Central memory CD8-positive, alpha-beta T cell (primary cell): ENCODE data around the gene OR9K2.
"Not testable (repeated sequence)": the region's sequence is repeated elsewhere in the genome, so short reads cannot be mapped to it uniquely, and the experiment has no call there.

ENCODE experiments used
- ATAC-seq: fragments of 150-1000 bp; cut with Tn5 transposase; replicated peaks from 2 replicates; pipeline ENCODE4 v1.10.0; 2022; ENCODE audit warnings: mild to moderate bottlenecking, moderate FRiP score, moderate number of reproducible peaks; ENCODE audit not compliant: poor library complexity, severe bottlenecking; ENCODE audit errors: extremely low read depth
- DNase-seq, 2 donors: peaks; one replicate each; pipeline ENCODE4 v3.0.0; 2021; ENCODE audit warnings: low spot score in 2 of 2
- H3K27ac Mint-ChIP-seq: one replicate; pipeline ENCODE4 v1.8.0; 2022; ENCODE audit warnings: low read depth, mild to moderate bottlenecking, moderate library complexity, mixed read lengths
- H3K27me3 Mint-ChIP-seq: one replicate; pipeline ENCODE4 v1.8.0; 2022; ENCODE audit warnings: mixed read lengths
- H3K36me3 Mint-ChIP-seq: one replicate; pipeline ENCODE4 v1.8.0; 2022; ENCODE audit warnings: mild to moderate bottlenecking, moderate library complexity, mixed read lengths; ENCODE audit not compliant: insufficient read depth
- H3K4me1 Mint-ChIP-seq: one replicate; pipeline ENCODE4 v1.8.0; 2022; ENCODE audit warnings: mixed read lengths
- H3K4me3 Mint-ChIP-seq: one replicate; pipeline ENCODE4 v1.8.0; 2022; ENCODE audit warnings: mild to moderate bottlenecking, moderate library complexity, mixed read lengths
- H3K9me3 Mint-ChIP-seq: one replicate; pipeline ENCODE4 v1.8.0; 2022; ENCODE audit warnings: mixed read lengths

OR9K2 gene, protein sequence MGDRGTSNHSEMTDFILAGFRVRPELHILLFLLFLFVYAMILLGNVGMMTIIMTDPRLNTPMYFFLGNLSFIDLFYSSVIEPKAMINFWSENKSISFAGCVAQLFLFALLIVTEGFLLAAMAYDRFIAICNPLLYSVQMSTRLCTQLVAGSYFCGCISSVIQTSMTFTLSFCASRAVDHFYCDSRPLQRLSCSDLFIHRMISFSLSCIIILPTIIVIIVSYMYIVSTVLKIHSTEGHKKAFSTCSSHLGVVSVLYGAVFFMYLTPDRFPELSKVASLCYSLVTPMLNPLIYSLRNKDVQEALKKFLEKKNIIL

GRCh38 chr12:55126106-55126505, at the start of gene OR9K2:
Gene OR9K2, plus strand, starts transcription at chr12:55126406. Its CDS starts 3,429 bp downstream, at chr12:55129835.
- H3K4me1 Mint-ChIP-seq = no peaks in the 10 kb centered on the region
- no peaks in the 10 kb centered on the region for H3K9me3 Mint-ChIP-seq
- ATAC-seq (no peak), DNase-seq (no peak)
- no peaks in the 10 kb centered on the region for H3K36me3 Mint-ChIP-seq
- no peak within 1 kb of the TSS for H3K27ac Mint-ChIP-seq
- H3K4me3 Mint-ChIP-seq = no peak within 1 kb of the TSS
- H3K27me3 Mint-ChIP-seq = peaks cover 78% of the 10 kb centered on the region

DNA sequence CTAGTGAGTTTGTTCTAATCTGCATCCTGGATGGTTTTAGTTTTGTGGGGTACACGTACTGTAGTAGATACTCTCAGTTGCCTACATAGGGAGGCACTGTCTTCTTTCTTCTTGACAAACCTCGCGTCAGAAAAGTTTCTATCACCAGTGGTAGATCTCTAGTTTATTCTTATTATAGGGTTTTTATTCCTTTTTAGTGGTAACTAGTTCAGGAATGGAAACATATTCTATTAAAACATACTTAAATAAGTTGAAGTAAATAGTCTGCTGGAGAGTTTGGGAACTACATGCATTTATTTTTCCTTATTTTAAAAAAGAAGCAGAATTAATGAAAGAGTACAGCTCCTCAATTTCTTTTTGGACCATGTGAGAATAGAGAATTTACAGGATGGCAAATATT, 33.6 kb upstream of the OR9K2 start:
- Mint-ChIP-seq H3K27me3 (peaks cover 69% of the 10 kb centered on the region), H3K4me1 (no peaks in the 10 kb centered on the region), H3K36me3 (peaks cover 2% of the 10 kb centered on the region), H3K4me3 (no peak overlapping the region), H3K27ac (no peak overlapping the region), H3K9me3 (no peaks in the 10 kb centered on the region)
- no peak for ATAC-seq
- DNase-seq = no peak

- Mint-ChIP-seq H3K4me3 (no peak overlapping the region), H3K4me1 (no peaks in the 10 kb centered on the region), H3K9me3 (no peaks in the 10 kb centered on the region), H3K27me3 (peaks cover 47% of the 10 kb centered on the region), H3K27ac (no peak overlapping the region), H3K36me3 (no peaks in the 10 kb centered on the region)
- DNase-seq = no peak
- no peak for ATAC-seq
Measured at GRCh38 chr12:55112378-55112875, 13.8 kb upstream of the OR9K2 start.

DNA sequence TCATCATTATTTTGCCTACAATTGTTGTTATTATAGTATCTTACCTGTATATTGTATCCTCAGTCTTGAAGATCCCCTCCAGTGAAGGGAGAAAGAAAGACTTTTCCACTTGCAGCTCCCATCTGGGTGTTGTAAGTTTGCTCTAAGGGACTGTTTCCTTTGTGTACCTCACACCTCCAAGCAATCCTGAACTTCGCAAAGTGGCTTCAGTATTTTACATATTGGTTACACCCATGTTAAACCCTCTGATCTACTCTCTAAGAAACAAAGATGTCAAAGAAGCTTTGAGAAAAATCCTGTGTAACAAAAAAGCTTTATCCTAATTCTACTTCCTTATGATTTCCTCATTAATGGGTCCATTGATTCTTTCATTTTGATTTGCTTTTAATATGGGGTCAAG, 10.1 kb upstream of the OR9K2 start:
- Mint-ChIP-seq H3K36me3 (no peaks in the 10 kb centered on the region), H3K9me3 (no peaks in the 10 kb centered on the region), H3K4me1 (no peaks in the 10 kb centered on the region), H3K27ac (no peak overlapping the region), H3K27me3 (peaks cover 67% of the 10 kb centered on the region), H3K4me3 (no peak overlapping the region)
- ATAC-seq (no peak), DNase-seq (no peak)

DNA sequence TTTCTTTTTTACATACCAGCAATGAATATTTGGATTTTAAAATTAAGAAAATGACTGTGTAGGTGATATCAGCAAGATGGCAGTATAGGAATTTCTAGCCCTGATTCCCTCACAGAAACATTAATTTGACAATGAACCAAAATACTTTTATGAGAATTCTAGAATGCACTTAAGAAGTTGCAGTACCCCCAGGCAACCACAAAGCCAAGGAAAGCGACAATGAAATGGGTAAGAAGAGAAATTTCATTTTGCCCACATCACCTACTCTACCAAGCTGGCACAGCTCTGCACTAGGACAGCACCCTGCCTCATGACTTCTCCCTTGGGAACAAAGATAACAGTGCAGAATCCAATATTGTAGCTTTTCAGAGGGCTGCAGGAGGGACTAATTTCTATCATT, 6.6 kb downstream of the OR9K2 start:
- no peaks in the 10 kb centered on the region for H3K36me3 Mint-ChIP-seq
- no peak overlapping the region for H3K4me3 Mint-ChIP-seq
- H3K27me3 Mint-ChIP-seq = peaks cover 88% of the 10 kb centered on the region
- no peak overlapping the region for H3K27ac Mint-ChIP-seq
- H3K4me1 Mint-ChIP-seq = no peaks in the 10 kb centered on the region
- ATAC-seq = no peak
- DNase-seq = no peak
- H3K9me3 Mint-ChIP-seq = no peaks in the 10 kb centered on the region

DNA sequence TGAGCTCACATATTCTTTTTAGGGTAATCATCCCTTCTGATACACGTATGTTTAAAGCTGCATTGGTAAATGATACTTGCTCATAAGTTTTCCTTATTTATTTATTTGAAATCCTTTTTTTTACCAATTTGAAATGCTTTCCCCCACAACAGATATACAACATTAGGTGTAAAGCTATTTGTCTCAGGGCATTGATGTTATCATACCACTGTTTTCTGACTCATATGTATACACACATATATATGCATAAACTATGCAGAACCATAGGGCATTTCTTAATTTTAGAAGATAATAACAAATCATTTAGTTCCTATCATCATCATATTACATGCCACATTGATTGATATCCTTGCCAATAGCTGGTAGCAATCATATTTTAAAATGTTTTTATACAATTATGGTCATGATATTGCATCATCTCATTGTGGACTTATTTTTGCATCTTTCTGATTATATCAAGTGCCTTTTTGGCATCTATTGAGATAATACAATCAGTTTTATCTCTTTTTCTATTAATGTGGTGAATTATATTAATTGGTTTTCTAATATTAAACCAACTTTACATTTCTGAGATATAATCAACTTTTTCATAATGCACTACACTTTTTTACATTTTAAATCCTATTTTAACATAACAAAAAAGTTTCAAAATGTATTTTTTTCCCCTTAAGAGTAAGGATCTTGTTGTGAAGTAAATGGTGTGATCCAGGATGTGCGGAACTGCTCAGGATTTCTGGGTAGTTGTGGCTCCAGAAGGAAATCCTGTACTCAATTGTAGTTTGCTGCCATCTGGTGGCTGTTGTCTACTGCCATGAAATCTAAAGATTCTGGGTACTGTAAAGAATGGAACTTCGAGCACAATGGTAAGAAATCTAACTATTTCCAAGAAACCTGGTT, 16.7 kb downstream of the OR9K2 start:
- Mint-ChIP-seq H3K27ac (no peak overlapping the region), H3K9me3 (no peaks in the 10 kb centered on the region), H3K36me3 (peaks cover 1% of the 10 kb centered on the region), H3K4me3 (no peak overlapping the region), H3K4me1 (no peaks in the 10 kb centered on the region), H3K27me3 (peaks cover 23% of the 10 kb centered on the region)
- DNase-seq (no peak), ATAC-seq (no peak)

DNA sequence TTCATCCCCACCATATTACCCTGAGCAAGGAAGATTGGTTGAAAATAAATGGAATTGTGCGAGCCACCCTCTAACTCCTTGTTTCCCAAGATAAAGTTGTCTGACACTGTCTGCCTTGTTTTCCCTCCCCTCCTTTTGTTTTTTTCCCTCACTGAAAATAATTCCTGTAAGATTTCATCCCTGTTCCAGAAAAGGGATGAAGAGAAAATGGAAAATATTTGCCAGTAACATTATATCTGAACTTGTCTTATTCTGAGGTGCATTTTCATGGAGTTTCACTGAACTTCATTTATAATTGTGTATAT, 17.3 kb downstream of the OR9K2 start:
- Mint-ChIP-seq H3K36me3 (peaks cover 1% of the 10 kb centered on the region), H3K27ac (no peak overlapping the region), H3K9me3 (no peaks in the 10 kb centered on the region)

GRCh38 chr12:55167010-55167640, 40.9 kb downstream of the OR9K2 start:
- not testable (repeated sequence) for H3K4me3 Mint-ChIP-seq, ATAC-seq, H3K9me3 Mint-ChIP-seq, H3K36me3 Mint-ChIP-seq, H3K27ac Mint-ChIP-seq, DNase-seq, H3K4me1 Mint-ChIP-seq
- H3K27me3 Mint-ChIP-seq = peaks cover 10% of the 10 kb centered on the region

More for the DNA sequence above, 17.3 kb downstream of the OR9K2 start:
- Mint-ChIP-seq H3K27me3 (peaks cover 22% of the 10 kb centered on the region), H3K4me1 (no peaks in the 10 kb centered on the region), H3K4me3 (no peak overlapping the region)
- no peak for DNase-seq
- ATAC-seq = no peak

DNA sequence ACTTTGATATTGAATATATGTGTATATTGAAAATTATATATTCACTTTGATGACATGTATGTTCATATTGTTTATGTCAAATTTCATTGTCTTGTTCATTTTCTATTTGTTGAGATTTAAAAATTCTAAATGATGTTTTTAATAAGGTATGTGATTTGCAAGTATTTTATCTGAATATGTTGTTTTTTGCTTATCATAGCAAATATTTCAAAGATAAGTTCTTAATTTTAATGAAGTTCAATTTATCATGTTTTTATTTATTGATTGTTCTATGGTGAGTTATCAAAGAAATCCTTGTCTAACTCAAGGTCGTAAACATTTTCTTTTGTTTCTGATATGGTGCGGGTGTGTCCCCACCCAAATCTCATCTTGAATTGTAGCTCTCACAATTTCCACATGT, 45.2 kb downstream of the OR9K2 start:
- no peak overlapping the region for H3K27ac Mint-ChIP-seq
- H3K4me3 Mint-ChIP-seq = no peak overlapping the region
- no peaks in the 10 kb centered on the region for H3K4me1 Mint-ChIP-seq
- peaks cover 29% of the 10 kb centered on the region for H3K27me3 Mint-ChIP-seq
- ATAC-seq (no peak), DNase-seq (no peak)
- H3K36me3 Mint-ChIP-seq = no peaks in the 10 kb centered on the region
- no peaks in the 10 kb centered on the region for H3K9me3 Mint-ChIP-seq

GRCh38 chr12:55171846-55172245, 45.6 kb downstream of the OR9K2 start:
- DNase-seq = not testable (repeated sequence)

GRCh38 chr12:55172686-55173085, 46.5 kb downstream of the OR9K2 start:
- H3K4me3 Mint-ChIP-seq = no peak overlapping the region
- no peaks in the 10 kb centered on the region for H3K4me1 Mint-ChIP-seq
- no peak overlapping the region for H3K27ac Mint-ChIP-seq
- ATAC-seq = no peak
- peaks cover 36% of the 10 kb centered on the region for H3K27me3 Mint-ChIP-seq
- DNase-seq = no peak
- no peaks in the 10 kb centered on the region for H3K9me3 Mint-ChIP-seq
- no peaks in the 10 kb centered on the region for H3K36me3 Mint-ChIP-seq

More at GRCh38 chr12:55171846-55172245, 45.6 kb downstream of the OR9K2 start:
- peaks cover 29% of the 10 kb centered on the region for H3K27me3 Mint-ChIP-seq
- not testable (repeated sequence) for H3K27ac Mint-ChIP-seq, H3K4me1 Mint-ChIP-seq, H3K36me3 Mint-ChIP-seq, ATAC-seq, H3K4me3 Mint-ChIP-seq, H3K9me3 Mint-ChIP-seq

- ATAC-seq (no peak), DNase-seq (no peak)
- Mint-ChIP-seq H3K9me3 (no peaks in the 10 kb centered on the region), H3K27ac (no peak overlapping the region), H3K4me3 (no peak overlapping the region), H3K27me3 (peaks cover 43% of the 10 kb centered on the region), H3K36me3 (no peaks in the 10 kb centered on the region), H3K4me1 (no peaks in the 10 kb centered on the region)
Measured at GRCh38 chr12:55173456-55173855, 47.2 kb downstream of the OR9K2 start.
